ENCODE results near the gene PTTG1IP. TPM values are rescaled to one million over a fixed set of nuclear protein-coding genes. Genes with fewer than 3 reads are reported as not detected.

Gene PTTG1IP
- total and polyA plus RNA-seq, 2 of the 13 experiments (the other 11 are each of a cell fraction or from before 2014, with no cell fraction given), result 161 to 700 TPM

DNA sequence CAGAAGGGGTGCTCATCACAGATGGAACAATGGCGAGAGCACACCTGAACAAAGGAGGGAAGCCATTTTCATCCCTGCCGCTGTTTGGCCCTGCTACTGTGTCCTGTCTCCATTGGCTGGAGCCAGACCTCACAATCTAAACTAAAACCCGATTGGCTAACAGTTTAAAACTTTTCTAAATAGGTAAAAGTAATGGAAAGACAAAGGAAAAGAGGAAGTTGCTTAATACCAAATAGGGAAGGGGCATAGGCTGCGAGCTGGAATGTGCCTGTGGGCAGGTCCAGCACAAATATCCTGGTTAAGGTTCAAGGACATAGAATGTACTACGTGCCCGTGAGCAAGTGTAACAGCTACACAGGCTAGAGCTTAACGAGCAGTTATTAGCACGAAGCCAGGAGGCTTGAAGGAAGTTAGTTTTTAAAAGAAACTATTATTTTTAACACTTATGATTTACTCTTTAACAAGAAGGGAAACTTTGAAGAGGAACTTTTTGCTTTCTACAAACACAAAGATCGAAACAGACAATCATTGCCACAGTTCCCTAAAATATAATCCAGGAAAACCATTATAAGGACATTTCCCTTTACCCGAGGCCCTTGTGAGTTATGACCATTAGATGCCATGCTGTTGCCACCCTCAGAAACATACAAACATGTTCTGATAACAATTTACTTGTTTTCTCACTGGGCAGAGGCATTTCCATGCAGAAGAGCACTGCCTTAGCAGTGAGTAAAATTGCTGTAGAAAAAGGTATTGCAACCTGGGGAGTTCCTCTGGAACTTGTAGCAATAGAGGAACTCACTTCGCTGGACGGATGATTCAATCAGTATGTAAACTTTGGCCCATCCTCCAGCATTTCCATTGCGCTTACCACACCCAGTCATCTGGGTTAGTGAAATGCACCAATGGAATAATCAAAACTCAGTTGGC lies 4.8 kb upstream of the PTTG1IP start (continued):
- TF ChIP-seq NFAT5 (CRISPR knock-in tag; IDR thresholded peaks at IDR 0.05) (no peak), SATB2 (CRISPR knock-in tag; IDR thresholded peaks at IDR 0.05) (no peak), NPAS2 (CRISPR knock-in tag; IDR thresholded peaks at IDR 0.05; ENCODE audit: borderline replicate concordance) (no peak), ZNF512B (CRISPR knock-in tag; IDR thresholded peaks at IDR 0.05; ENCODE audit: borderline replicate concordance) (no peak), GLI4 (CRISPR knock-in tag; IDR thresholded peaks at IDR 0.05; ENCODE audit: borderline replicate concordance) (no peak), TBX2 (CRISPR knock-in tag; IDR thresholded peaks at IDR 0.05; ENCODE audit: borderline replicate concordance) (peak; percentile 50; the same call in 1 of the 2 replicates), PHF5A (CRISPR knock-in tag; IDR thresholded peaks at IDR 0.05; ENCODE audit: low read depth, unreplicated experiment) (no peak), ZNF567 (CRISPR knock-in tag; IDR thresholded peaks at IDR 0.05; ENCODE audit: borderline replicate concordance) (no peak), ZNF207 (IDR thresholded peaks at IDR 0.05; ENCODE audit: borderline replicate concordance) (no peak), CEBPB (IDR thresholded peaks at IDR 0.05; ENCODE audit: borderline replicate concordance, low read depth, low read length) (peak; percentile 82), KLF16 (CRISPR knock-in tag; IDR thresholded peaks at IDR 0.05) (peak in 1 of 2 experiments; percentile 52; a peak in 1 of 4 replicates), HOXA7 (CRISPR knock-in tag; IDR thresholded peaks at IDR 0.05) (no peak), TARDBP (CRISPR knock-in tag; IDR thresholded peaks at IDR 0.05) (peak; percentile 56; the same call in 1 of the 2 replicates), ZNF530 (CRISPR knock-in tag; IDR thresholded peaks at IDR 0.05; ENCODE audit: low read depth) (no peak)
- TF ChIP-seq, protein P1, sequence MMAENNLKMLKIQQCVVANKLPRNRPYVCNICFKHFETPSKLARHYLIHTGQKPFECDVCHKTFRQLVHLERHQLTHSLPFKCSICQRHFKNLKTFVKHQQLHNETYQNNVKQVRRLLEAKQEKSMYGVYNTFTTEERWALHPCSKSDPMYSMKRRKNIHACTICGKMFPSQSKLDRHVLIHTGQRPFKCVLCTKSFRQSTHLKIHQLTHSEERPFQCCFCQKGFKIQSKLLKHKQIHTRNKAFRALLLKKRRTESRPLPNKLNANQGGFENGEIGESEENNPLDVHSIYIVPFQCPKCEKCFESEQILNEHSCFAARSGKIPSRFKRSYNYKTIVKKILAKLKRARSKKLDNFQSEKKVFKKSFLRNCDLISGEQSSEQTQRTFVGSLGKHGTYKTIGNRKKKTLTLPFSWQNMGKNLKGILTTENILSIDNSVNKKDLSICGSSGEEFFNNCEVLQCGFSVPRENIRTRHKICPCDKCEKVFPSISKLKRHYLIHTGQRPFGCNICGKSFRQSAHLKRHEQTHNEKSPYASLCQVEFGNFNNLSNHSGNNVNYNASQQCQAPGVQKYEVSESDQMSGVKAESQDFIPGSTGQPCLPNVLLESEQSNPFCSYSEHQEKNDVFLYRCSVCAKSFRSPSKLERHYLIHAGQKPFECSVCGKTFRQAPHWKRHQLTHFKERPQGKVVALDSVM (CRISPR knock-in tag; IDR thresholded peaks at IDR 0.05), result no peak
- TF ChIP-seq, protein P2, sequence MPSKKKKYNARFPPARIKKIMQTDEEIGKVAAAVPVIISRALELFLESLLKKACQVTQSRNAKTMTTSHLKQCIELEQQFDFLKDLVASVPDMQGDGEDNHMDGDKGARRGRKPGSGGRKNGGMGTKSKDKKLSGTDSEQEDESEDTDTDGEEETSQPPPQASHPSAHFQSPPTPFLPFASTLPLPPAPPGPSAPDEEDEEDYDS (CRISPR knock-in tag; IDR thresholded peaks at IDR 0.05), result peak; percentile 90
- TF ChIP-seq, protein P3, sequence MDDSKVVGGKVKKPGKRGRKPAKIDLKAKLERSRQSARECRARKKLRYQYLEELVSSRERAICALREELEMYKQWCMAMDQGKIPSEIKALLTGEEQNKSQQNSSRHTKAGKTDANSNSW (CRISPR knock-in tag; IDR thresholded peaks at IDR 0.05; ENCODE audit: borderline replicate concordance), result no peak

Measured in HepG2 (cell line).